Tibial artery (tissue), 4 donors: ENCODE results near the gene PLK1.

Source experiments
- DNase-seq, 2 donors: peaks; one replicate each; pipeline ENCODE4 v3.0.0-alpha.2; 2019
- H3K27ac ChIP-seq, 2 donors: fragments of 200-600 bp; sonication (generic) in 1 of 2; 1 replicate in 1 of 2; 2 replicates in 1 of 2; pipeline ENCODE4 v1.5.1; 2018 to 2019; ENCODE audit warnings: mild to moderate bottlenecking in 1 of 2
- H3K27me3 ChIP-seq, 2 donors: fragments of 200-600 bp; sonication (generic) in 1 of 2; one replicate each; pipeline versions ENCODE4 v1.5.1 to v1.6.0; 2016 to 2019
- H3K36me3 ChIP-seq, 3 donors: fragments of 200-600 bp; sonication (generic) in 2 of 3; one replicate each; pipeline ENCODE4 v1.5.1; 2016 to 2019; ENCODE audit warnings: mild to moderate bottlenecking in 2 of 3
- H3K4me1 ChIP-seq, 4 donors: fragments of 200-600 bp; sonication (generic) in 2 of 4; 1 replicate in 3 of 4; 2 replicates in 1 of 4; pipeline ENCODE4 v1.5.1; 2016 to 2019
- H3K4me3 ChIP-seq, 2 donors: fragments of 200-600 bp; sonication (generic) in 1 of 2; 1 replicate in 1 of 2; 2 replicates in 1 of 2; pipeline ENCODE4 v1.5.1; 2018 to 2019; ENCODE audit warnings: mild to moderate bottlenecking in 2 of 2
- H3K9me3 ChIP-seq, 3 donors: fragments of 200-600 bp; sonication (generic) in 1 of 3; one replicate each; pipeline ENCODE4 v1.5.1; 2016 to 2019
- intact Hi-C: fragments of 100-400 bp; cut with DNase I; formaldehyde crosslinking; loops from one replicate; pipeline ENCODE4 v1.15.0; 2023; ENCODE audit warnings: low total_unique reads
- TF ChIP-seq, protein P1 (sequence below), 2 experiments: fragments of 200-600 bp in 1 of 2; fragments of 450-650 bp in 1 of 2; IDR thresholded peaks; one replicate each; pipeline ENCODE4 v1.5.1; 2017 to 2019; ENCODE audit warnings: antibody characterized with exemption in 2 of 2, mild to moderate bottlenecking in 1 of 2, moderate library complexity in 1 of 2

The PLK1 gene

DNA sequence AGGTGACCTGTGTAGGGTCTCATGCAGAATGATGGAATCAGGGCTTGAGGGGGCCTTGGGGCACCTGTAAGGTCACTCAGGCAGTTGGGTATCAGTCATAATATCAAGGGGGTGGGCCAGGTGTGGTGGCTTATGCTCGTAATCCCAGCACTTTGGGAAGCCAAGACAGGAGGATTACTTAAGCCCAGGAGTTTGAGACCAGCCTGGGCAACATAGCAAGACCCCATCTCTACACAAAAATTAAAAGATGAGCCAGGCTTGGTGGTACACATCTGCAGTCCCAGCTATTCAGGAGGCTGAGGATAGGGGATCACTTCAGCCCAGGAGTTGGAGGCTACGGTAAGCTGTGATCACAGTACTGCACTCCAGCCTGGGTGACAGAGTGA, 26.8 kb downstream of the PLK1 start:
- Histone ChIP-seq H3K4me3 (no peak overlapping the region), H3K27ac (no peak overlapping the region), H3K27me3 (peaks cover 0 to 20% of the 10 kb centered on the region in 2 donors), H3K4me1 (no peaks in the 10 kb centered on the region), H3K9me3 (peaks cover 0 to 19% (median 13%) of the 10 kb centered on the region in 3 donors), H3K36me3 (no peaks in the 10 kb centered on the region)
- TF ChIP-seq, protein P1, sequence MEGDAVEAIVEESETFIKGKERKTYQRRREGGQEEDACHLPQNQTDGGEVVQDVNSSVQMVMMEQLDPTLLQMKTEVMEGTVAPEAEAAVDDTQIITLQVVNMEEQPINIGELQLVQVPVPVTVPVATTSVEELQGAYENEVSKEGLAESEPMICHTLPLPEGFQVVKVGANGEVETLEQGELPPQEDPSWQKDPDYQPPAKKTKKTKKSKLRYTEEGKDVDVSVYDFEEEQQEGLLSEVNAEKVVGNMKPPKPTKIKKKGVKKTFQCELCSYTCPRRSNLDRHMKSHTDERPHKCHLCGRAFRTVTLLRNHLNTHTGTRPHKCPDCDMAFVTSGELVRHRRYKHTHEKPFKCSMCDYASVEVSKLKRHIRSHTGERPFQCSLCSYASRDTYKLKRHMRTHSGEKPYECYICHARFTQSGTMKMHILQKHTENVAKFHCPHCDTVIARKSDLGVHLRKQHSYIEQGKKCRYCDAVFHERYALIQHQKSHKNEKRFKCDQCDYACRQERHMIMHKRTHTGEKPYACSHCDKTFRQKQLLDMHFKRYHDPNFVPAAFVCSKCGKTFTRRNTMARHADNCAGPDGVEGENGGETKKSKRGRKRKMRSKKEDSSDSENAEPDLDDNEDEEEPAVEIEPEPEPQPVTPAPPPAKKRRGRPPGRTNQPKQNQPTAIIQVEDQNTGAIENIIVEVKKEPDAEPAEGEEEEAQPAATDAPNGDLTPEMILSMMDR (IDR thresholded peaks at IDR 0.05), result no peak
- intact Hi-C loops, result no loop called here
- no peak for DNase-seq

DNA sequence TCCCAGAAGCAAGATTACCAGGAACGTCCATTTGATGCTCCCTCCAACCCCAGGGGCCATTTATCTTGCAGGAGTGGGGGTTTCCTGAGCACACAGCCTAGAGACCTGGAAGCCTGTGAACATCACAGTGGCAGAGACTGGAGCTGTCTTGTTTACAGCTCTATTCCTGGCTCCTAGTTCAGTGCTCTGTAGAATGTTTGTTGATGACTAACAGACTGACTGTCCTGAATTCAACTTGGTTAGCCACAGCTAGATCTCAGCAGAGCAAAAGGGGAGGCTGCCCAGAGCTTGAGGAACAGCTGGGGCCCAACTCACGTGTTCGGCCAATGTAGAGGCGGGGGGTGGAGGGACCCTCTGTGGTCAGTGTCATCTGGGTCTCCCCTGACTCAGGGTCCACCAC, 27.8 kb downstream of the PLK1 start:
- Histone ChIP-seq H3K9me3 (peaks cover 0 to 24% (median 20%) of the 10 kb centered on the region in 3 donors), H3K4me1 (no peaks in the 10 kb centered on the region), H3K27me3 (peaks cover 0 to 25% of the 10 kb centered on the region in 2 donors), H3K27ac (no peak overlapping the region), H3K4me3 (no peak overlapping the region), H3K36me3 (no peaks in the 10 kb centered on the region)
- intact Hi-C loops, result no loop called here
- no peak for DNase-seq
- TF ChIP-seq, protein P1 (IDR thresholded peaks at IDR 0.05), result no peak

- no peak for DNase-seq
- no peak overlapping the region for H3K27ac ChIP-seq
- no peaks in the 10 kb centered on the region for H3K36me3 ChIP-seq
- peaks cover 0 to 24% (median 20%) of the 10 kb centered on the region in 3 donors for H3K9me3 ChIP-seq
- H3K27me3 ChIP-seq, result peaks cover 0 to 55% of the 10 kb centered on the region in 2 donors
- TF ChIP-seq, protein P1 (IDR thresholded peaks at IDR 0.05), result no peak
- intact Hi-C loops, result no loop called here
- no peak overlapping the region for H3K4me3 ChIP-seq
- no peaks in the 10 kb centered on the region for H3K4me1 ChIP-seq
These were observed 30.8 kb downstream of the PLK1 start for GRCh38 chr16:23709536-23709935.

- TF ChIP-seq, protein P1 (IDR thresholded peaks at IDR 0.05), result no peak
- no peaks in the 10 kb centered on the region for H3K4me1 ChIP-seq
- intact Hi-C loops, result no loop called here
- peaks cover 0 to 59% of the 10 kb centered on the region in 2 donors for H3K27me3 ChIP-seq
- no peaks in the 10 kb centered on the region for H3K36me3 ChIP-seq
- DNase-seq, result no peak
- no peak overlapping the region for H3K4me3 ChIP-seq
- no peak overlapping the region for H3K27ac ChIP-seq
- peaks cover 0 to 24% (median 20%) of the 10 kb centered on the region in 3 donors for H3K9me3 ChIP-seq
These were observed 31.3 kb downstream of the PLK1 start for GRCh38 chr16:23710008-23710407.

DNA sequence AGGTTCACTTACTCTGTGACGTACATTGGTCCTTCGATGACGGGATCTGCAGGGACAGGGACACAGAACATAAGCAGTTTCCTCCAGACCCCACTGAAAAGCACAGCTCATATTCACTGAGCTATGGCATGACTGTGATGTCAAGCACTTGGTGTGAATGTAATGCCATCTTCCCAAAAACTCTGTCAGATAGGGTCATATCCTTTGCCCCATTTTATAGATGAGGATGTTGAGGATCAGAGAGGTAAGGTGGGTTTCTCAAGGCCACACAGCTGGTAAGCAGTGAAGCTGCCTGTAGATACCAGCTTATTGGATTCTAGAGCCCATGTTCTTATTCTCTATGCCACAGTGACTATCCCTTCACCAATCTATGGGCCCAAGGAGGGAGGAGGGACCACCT, 31.8 kb downstream of the PLK1 start:
- intact Hi-C loops, result no loop called here
- H3K4me1 ChIP-seq, result no peaks in the 10 kb centered on the region

More for the DNA sequence above, 31.8 kb downstream of the PLK1 start:
- Histone ChIP-seq H3K9me3 (peaks cover 0 to 24% (median 20%) of the 10 kb centered on the region in 3 donors), H3K27me3 (peaks cover 0 to 60% of the 10 kb centered on the region in 2 donors), H3K27ac (no peak overlapping the region), H3K4me3 (no peak overlapping the region), H3K36me3 (no peaks in the 10 kb centered on the region)
- TF ChIP-seq, protein P1 (IDR thresholded peaks at IDR 0.05), result no peak
- DNase-seq, result no peak
